GM19025 (cell line): ENCODE data around the gene FBN2.
"Not testable (repeated sequence)": the region's sequence is repeated elsewhere in the genome, so short reads cannot be mapped to it uniquely, and the experiment has no call there.

Experiments
- ATAC-seq: cut with Tn5 transposase; IDR thresholded peaks from one replicate; pipeline ENCODE4 v1.9.1; 2021; ENCODE audit warnings: mild to moderate bottlenecking, low read depth, moderate library complexity; ENCODE audit not compliant: unreplicated experiment

Gene FBN2

DNA sequence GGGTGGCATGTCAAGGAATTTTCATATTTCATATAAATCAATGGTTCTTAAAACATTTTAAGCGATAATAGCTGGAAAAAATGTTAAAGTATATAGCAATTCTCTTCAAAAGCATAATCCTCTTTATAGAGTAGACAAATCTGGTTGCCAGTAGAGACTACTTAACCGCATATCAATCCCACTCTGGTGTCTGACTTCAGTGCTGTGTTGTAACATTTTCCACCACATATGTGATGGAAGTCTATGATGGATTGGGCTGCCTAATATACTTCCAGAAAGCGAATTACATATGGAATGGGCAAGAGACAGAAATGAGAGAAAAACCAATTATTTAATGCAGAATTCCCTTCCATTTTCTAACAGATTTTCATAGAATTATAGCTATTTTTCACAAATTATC is 54.3 kb downstream of the FBN2 start:
- ATAC-seq = no peak

DNA sequence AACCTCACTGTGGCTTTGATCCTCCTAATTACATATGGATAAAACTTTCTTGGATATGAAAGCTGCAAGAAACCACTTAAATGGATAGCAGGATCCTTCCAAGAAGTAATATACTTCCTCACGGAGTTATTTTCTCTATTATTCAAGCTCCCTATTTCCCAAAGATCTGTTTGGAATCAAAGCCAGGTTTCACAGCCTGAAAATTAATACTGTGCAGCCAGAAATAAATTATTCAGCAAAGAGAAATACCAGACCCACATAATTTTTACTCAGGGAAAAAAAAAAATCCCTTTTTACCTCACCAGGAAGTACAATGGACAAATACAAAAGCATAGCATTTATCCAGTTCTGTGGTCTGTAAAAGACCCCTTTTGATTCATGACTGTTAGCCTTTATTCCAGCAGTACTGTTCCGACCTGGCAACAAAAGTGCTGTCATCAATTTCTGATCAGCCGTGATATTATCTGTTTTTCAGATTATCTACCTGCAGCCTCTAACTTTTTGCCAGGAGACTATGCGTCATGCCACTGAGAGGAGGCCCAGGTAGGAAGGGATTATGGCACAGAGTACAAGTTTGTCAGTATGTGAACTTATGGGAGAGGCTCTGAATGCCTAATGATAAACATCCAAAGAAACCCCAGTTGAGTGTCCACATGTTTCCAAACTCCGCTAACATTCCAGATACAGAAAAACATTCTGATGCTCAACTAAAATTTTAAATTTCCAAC is 57.0 kb downstream of the FBN2 start:
- no peak for ATAC-seq

DNA sequence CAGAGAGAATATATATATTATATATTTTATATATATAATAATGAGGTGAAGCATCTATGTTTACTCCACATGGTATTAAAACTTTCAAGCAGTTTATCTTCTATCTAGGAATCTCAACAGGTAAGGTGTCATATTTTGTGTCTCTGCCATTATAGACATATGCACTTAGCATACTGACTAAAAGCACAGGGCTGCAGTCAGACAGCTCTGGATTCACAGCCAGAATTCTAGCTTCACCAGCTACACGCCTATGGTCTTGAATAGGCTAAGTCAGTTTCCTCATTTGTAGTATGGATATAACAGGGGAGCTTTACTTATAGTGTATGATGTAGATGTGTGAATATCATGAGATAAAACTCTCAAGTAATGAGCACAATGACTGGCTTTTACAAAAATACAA is 57.9 kb downstream of the FBN2 start:
- no peak for ATAC-seq

DNA sequence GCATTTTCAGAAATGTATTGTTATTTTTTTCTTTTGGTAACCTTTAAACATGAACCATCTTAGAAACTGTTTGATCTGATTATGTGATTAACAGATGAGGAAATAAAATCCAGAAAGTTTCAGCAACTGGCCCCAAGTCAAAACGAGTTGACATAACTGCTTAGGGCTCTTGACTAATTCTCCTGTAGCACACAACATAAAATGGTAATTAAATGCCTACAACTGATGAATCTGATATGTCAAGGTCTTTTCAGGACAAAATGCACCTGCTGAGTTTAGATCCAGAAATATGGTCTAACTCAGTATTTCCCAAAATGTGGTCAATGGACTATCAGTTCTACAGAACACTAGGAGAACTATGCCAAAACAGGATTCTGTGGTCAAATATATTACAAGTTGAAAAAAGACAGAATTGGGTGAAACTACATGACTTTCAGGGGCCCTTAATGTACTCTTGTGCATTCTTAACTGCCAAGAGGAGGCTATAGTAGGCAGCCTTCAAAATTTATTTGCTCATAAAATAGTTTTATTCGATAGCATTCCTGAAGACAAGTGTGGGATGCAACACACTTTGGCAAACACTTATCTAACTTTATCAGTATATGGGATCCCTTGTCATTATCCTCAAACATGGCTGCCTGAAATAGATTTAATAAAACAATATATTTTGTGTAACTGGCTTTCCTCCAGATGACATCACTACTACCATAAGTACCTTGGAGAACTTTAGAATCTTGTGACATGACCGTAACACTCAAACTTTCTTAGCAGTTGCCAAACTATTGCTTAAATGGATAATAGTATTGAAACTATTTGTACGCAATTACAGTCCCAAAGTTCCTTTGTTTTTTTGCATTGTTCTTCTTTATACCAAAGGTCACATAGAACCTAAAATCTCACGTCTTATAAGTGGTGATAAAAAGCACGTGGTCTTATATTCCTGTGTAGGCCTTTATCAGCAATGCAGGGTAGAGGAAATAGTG is 59.4 kb downstream of the FBN2 start:
- no peak for ATAC-seq

DNA sequence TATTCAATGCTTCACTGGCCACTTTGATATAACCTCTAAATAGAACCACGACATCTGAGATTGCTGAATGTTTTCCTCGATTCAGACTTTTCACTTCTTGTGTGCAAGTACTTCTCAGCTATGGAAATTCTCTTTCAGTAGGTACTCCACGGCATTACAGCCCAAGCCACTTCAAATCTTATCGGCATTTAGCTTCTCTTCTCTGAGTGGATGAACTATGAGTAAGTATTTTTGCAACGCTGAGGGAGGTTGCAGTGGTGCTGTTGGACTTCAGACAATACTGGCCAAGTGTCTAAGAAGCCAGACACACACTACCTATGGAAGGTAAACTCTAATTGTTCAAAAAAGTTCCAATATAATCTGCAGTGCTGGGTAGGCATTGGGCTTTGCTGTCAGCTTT is 60.1 kb downstream of the FBN2 start:
- ATAC-seq = no peak

DNA sequence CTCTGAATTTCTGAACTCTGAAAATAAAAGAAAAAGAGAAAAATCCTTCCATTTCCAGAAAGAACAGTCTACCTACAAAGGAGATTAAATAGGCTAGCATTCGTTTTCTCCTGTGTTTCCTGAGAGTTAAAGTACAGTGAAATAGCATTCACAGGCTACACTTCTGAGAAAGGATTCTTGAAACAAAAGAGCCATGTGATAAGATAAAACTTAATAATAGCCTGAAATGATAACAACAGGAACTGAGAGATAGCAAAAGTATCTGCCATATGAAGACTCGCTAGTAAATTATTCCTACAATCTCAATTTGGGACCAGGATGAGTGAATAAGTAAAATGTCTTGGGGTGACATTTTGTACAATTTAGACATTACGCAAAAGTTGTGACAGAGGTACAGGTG is 62.4 kb downstream of the FBN2 start:
- no peak for ATAC-seq

DNA sequence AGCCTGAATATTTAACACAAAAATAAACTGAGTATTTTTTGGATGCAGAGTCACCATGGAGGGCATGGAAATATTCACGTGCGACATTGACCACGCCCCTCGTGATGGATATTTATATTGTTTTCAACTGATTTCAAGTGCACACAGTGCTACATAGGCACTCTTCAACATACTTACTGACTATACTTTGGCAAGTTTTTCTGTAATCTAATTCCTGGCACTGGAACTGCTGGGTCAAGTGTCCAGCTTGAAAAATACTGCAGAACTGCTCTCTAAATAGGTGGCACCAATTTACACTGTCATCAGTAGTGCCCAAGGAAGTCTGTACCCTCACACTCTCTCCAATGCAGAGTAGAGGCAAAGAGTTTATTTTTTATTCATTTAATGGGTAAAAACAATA is 65.1 kb downstream of the FBN2 start:
- no peak for ATAC-seq

DNA sequence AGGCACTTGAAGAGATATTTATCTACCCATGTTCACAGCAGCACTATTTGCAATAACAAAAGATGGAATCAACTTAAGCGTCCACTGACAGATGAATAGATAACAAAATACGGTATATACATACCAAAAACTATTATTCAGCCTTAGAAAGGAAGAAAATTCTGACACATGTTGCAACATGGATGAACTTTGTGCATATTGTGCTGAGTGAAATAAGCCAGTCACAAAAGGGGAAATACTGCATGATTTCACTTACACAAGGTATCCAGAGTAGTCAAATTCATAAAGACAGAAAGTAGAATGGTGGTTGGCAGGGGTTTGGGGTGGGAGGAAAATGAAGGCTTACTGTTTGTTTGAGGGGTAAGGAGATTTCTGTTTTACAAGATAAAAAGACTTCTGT is 66.0 kb downstream of the FBN2 start:
- ATAC-seq = no peak

DNA sequence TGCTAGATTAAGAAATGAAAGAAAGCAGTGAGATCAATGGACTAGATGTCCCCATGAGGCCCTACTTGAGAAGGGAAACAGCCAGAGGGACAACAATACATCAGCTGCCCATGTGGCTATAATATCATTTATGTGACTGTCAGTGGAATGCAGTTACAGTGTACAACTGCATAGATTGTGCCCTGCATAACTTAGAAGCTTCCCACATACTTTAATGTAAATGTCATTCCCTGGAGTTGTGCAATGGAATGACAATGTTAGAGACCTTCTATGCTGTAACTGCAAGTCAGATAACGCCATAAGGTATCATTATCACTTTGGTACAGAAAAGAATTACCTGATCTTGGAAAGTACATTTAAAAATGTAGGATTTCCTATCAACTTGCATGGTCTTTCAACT is 67.4 kb downstream of the FBN2 start:
- no peak for ATAC-seq

DNA sequence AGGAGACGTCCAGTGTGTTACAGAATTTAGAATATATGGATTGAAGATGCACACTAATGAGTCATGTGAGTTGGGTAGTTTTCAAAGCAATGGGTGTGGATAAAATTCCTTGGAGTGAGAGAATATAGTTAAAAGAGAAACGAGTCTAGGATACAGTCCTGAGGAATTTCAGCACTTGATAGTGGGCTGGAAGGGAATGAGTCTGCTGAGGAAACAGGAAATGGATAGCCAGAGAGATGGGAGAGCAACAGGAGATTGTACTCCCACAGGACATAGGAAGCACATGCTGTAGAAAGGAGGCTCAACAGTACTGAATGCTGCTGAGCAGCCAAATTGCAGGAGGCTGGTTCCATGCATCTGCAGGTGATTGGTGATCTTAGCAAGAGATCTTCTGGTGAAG is 68.1 kb downstream of the FBN2 start:
- ATAC-seq = no peak

DNA sequence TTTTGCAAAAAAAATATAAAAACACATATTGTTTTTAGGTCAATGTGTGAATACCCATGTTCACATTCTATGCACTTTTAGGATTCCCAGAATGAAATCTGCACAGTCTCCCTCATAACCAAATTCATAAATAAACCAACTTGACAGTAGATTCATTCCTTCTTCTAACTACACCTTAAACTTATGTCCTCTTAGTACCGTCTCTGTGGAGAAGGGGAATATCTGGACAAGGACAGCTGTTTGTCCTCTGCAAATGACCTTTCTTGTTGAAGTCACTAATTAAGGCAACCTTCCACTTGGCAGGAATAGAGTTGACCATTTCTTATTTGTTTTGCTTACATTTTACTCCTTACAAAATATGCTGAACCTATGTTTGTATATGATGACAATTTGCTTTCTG is 71.1 kb downstream of the FBN2 start:
- no peak for ATAC-seq

DNA sequence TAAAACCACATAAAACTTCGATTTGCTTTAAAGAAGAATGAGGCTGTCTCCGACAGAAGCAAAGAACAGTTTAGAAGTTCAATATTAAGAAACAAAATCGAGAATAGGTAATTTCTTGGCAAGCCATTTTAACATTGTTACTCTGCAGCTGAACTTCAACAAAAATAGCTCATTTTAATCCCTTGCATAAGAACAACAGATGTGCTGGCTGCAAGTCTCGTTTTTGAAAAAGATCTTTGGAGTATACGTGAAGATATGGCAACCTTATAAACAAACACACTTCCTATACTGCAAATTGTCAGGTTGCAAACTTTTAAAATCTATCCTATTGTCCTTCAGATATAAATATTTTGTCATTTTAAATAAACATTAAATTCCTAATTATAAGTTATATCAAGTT is 71.5 kb downstream of the FBN2 start:
- ATAC-seq = no peak

DNA sequence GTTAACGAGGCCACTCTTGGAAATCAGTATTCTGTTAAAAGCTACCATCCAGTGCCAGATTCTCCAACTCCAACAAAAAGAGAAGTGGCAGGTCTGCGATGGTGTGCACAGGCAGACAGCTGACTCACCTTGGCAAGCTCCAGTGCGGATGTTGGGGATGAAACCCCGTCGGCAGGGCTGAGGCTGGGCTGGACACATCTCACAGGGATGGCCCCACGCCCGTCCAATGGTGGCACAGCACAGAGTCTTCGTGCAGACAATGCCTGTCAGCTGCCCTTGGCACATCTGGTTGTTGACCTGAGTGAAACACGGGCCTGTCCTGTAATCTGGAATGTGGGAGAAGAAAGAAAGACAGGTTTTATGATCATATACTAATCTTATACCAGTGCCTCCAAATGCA is 73.4 kb downstream of the FBN2 start:
- no peak for ATAC-seq

DNA sequence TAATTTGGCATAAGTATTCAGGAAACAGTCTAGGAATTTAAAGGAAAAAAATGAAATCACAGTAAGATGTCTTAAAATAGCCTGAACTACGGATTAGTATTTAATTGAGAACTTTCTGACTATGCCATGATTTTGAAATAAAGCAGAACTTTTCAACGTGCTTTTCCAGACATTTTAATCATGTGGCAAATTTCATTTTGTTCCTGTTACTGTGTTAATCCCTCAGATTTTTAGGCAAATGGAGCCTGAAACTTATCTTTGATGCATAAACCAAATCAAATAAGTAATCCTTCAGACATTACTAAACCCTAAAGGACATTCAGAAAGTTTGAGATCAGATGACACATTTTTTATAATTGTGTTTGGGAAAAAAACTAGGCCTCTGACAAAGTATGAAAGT is 75.7 kb downstream of the FBN2 start:
- no peak for ATAC-seq

DNA sequence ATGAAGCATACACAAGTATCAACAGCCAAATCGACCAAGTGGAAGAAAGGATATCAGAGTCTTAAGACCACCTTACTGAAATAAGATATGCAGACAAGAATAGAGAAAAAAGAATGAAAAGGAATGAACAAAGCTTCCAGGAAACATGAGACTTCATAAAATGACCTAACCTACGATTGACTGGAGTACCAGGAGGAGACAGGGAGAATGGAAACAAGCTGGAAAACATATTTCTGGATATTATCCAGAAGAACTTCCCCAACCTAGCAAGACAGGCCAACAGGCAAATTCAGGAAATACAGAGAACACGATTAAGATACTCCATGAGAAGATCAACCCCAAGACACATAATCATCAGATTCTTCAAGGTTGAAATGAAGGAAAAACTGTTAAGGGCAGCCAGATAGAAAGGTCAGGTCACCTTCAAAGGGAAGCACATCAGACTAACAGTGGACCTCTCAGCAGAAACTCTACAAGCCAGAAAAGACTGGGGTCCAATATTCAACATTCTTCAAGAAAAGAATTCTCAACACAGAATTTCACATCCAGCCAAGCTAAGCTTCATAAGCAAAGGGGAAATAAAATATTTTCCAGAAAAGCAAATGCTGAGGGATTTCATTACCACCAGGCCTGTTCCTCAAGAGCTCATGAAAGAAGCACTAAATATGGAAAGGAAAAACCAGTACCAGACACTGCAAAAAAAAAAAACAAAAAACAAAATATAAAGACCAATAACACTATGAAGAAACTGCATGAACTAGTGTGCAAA is 80.7 kb downstream of the FBN2 start:
- not testable (repeated sequence) for ATAC-seq

DNA sequence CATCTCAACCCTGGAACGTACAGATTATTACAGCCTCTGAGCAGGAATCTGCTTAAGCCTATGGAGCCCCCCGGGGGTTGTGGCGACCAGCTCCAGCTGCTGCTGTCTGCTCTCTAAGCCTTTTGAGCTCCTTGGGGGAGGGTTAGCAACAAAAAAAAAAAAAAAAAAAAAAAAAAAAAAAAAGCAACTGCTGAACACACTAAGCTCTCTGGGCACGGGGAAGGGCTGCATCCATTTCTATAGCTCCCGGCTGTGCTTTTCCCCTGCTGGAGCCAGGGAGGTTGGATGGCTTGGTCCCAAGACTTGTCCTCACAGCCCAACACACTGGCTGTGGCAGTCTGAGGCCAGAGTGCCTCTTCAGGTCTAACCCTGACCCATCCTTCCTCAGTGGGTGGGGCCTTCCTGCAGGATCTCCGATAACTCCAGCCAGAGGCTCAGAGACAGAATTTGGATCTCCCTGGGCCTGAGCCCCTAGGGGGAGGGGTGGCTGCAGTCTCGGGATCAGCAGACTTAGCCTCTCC is 82.1 kb downstream of the FBN2 start:
- no peak for ATAC-seq

DNA sequence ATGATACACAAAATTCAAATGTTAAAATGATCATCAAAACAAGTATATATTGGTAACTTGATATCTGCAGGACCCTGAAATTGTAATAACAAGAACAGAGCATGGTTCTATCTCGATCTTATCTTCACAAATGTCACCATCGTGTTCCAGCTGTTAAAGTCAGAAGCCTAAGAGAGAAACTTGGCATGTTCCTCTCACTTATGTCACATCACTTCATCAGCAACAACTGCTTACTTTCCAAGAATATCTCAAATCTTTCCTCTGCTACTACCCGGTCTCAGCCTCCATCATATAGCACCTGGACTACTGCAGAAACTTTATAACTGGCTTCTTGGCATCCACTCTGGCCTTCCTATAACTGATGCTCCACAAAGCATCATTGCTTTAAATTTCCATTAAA is 84.9 kb downstream of the FBN2 start:
- ATAC-seq = no peak

DNA sequence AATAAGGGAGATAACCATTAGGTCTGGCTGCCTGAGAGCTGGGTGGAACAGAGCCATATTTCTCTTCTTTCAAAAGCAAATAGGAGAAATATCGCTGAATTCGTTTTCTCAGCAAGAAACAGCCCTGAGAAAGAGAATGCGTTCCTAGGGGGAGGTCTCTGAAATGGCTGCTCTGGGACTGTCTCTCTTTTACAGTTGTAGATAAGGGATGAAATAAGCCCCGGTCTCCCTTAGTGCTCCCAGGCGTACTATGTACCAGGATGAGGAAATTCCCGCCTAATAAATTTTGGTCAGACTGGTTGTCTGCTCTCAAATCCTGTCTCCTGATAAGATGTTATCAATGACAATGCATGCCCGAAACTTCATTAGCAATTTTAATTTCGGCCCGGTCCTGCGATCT is 90.8 kb downstream of the FBN2 start:
- ATAC-seq = not testable (repeated sequence)

DNA sequence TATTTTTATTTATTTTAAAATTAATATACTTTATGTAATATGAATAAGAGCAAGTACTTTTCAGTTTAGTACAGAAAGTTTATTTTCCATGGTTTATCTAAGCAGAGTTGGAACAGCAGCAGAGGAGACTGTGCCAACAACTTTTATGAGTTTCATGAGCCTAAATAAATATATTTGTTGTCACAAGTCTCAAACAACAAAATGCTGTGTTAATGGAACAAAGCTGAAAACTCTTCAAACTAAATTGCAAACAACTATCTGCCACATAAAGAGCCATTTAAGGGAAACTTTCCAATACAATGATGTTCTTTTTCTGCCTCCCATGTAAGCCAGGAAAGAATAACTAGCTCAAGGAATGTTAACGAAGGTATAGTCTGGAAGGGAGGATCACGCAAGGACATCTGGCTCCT is 96.1 kb downstream of the FBN2 start:
- ATAC-seq = no peak

DNA sequence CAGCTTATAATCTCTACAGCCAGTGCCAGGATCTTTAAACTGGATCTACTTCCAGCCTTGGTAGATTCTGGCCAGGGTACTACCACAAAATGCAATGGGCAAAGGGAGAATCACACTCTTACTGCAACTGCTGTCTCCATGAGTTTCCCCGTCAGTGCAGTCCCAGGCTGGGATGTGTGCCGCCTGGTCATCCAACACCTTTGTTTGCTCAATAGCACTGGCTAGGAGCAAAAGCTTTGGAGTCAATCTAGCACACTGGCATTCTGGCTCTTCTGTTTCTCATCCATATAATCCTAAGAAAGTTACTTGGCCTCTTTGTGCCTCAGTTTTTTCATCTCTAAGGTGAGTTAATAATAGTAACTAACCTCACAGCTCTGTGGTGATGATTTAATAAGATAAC is 96.9 kb downstream of the FBN2 start:
- no peak for ATAC-seq

DNA sequence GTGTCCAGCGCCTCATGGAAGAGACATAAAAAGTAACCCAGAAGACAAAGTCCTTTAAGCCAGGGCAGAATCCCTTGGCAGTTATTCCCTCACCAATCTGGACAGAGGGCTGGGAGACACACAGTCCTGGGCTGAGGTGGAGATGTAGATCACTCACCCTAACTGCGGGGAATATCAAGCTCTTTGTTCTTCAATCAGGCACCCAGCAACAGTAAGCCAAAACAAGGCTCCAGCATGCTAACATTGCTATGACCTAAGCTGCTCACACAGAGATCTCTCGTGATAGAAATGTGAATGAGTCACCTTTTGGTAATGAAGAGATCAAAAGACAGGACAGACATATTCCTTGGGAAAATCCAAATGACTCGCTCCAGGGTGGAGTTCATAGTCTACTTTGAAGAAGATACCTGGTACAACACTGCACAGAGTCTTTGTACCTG is 101.3 kb downstream of the FBN2 start:
- ATAC-seq = no peak
